NCI-H524 treated with DMSO at 0.1 percent for 48 hours (cell line): ENCODE data around the gene CCR7.

Experiments
- DNase-seq: peaks from one replicate; lab custom pipeline; 2025; lab: John Stamatoyannopoulos, UW

Gene CCR7, protein sequence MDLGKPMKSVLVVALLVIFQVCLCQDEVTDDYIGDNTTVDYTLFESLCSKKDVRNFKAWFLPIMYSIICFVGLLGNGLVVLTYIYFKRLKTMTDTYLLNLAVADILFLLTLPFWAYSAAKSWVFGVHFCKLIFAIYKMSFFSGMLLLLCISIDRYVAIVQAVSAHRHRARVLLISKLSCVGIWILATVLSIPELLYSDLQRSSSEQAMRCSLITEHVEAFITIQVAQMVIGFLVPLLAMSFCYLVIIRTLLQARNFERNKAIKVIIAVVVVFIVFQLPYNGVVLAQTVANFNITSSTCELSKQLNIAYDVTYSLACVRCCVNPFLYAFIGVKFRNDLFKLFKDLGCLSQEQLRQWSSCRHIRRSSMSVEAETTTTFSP

GRCh38 chr17:40564883-40565768, at the start of gene CCR7:
Gene CCR7 (minus strand): TSS chr17:40565472. CDS start chr17:40565409, 63 bp downstream.
- no peak for DNase-seq

DNA sequence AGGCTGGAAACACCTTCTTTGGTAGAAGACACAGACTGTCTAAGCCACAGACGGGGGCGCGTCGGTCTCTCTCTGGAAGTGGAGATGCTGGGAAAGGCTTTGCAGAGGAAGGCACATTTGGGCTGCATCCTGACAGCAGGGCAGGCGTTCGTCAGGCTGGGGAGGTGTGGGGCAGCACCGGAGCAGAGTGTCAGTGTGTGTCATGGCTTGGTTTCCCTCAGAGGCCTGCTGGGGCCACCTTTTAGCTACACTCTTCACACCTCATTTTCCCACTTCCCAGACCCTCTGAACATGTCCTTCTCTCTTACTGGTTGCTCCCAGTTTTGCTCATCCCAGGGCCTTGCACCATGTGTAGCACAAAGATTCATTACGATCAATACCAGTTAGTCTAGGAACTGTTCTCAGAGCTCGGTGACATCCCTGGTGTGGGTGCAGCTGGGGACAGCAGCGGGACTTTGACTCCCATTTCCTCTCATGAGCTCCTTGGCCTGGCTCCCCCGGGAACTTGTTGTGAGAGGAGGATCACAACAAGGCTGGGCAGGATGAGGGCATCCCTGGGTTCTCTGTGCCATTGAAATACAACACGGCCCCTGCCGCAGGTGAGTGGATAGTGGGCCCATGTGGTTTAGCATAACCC, 49.3 kb upstream of the CCR7 start:
- no peak for DNase-seq

DNA sequence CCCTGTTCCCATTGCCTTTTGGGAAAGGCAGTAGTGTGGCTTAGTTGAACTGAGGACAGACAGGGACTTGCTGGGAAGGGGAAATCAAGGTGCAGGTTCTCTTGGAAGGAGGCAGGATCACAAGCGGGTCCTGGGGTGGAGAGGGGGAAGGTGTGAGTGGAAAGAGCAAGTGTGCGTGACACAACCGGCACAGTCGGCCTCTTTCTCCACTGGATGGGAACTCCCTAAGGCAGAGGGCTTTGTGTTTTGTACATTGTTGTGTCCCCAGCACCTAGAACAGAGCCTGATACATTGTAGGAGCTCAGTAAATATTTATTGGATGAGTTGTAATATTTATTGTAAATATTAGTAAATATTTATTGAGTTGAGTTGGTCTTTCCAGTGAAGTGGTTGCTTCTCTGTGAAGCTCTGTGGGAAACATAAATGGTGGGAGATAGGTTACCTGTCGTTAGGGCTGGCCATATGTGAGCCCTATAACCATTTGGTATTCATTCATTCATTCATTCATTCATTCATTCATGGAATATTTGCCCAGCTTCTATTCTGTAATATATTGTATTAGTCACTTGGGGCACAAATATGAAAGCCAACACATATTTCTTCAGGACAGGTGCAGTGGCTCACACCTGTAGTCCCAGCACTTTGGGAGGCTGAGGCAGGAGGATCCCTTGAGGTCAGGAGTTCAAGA, 48.3 kb upstream of the CCR7 start:
- DNase-seq = no peak

- no peak for DNase-seq
These were observed 47.5 kb upstream of the CCR7 start for GRCh38 chr17:40612599-40613244.

GRCh38 chr17:40611840-40612474, 46.7 kb upstream of the CCR7 start:
- no peak for DNase-seq

GRCh38 chr17:40610359-40610758, 45.1 kb upstream of the CCR7 start:
- no peak for DNase-seq

- DNase-seq = no peak
These were observed 42.8 kb upstream of the CCR7 start for GRCh38 chr17:40608061-40608581.

DNA sequence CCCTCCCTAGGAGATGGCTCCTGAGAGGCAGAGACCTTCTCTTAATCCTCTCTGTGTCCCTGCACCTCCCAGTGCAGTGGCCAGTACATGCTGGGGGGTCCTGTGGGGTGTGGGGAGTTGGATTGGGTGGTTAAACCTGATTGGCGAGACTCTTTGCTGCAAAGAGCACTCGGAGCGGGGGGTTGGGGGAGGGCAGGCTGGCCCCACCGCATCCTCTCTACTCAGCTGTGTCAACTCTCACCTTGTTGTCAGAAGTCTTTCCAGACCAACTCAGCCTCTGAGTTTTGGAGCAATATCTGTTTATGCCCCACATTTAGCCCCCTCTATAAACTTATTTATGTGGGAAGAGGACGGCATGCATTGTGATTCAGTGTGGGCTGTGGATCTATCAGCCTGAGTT, 42.4 kb upstream of the CCR7 start:
- no peak for DNase-seq

DNA sequence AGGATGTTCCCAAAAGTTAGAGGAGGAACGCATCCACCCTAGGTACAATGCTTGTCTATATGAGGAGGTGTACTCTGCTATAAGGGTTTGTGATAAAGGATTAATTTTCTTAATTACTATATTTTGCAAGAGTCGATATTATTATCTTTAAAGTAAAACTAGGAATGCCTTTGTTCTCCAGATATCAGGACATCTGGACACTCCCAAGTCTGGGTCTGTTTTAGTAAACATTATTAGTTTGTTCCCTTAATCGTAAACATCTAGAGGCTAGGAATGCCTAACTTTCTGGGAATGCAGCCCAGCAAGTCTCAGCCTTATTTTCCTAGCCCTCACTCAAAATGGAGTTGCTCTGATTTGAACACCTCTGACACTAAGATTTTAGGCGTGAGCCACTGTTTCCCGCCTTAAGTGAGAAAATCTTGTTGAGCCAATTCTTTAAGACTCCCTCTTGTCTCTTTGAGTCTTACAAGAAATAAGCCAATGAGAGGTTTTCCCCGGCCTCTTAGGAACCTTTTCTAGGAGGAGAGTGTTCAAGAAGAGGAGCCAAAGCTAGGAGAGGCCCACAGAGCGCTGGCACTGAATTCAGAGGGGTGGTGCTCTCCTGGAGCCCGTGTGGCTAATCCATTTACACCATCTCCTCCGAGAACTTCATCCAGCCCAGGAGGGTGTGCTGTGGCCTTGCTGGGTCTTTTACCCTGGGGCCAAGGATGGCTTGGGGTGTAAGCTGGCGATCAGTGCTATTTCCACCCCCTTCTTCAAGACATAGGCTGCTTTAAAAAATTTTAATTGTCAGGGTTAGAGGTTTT, 41.5 kb upstream of the CCR7 start:
- DNase-seq = no peak

DNA sequence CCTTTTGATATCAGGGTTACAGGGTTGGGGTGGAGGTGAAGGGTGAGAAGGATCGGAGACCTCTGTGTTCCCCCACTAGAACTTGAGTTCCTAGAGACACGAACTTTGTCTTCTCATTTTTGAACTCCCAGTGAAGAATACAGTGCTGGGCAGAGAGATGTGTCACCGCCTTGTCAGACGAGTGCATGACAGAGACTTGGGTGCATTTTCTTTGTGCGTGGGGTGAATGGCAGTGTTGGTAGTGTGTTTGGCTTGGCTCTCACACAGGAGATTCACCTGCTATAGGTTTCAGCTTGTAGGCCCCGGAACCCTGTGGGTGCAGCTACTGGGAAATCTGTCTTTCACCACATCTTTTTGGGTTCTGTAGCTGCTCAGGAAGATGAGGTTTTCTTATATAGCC, 40.0 kb upstream of the CCR7 start:
- no peak for DNase-seq

DNA sequence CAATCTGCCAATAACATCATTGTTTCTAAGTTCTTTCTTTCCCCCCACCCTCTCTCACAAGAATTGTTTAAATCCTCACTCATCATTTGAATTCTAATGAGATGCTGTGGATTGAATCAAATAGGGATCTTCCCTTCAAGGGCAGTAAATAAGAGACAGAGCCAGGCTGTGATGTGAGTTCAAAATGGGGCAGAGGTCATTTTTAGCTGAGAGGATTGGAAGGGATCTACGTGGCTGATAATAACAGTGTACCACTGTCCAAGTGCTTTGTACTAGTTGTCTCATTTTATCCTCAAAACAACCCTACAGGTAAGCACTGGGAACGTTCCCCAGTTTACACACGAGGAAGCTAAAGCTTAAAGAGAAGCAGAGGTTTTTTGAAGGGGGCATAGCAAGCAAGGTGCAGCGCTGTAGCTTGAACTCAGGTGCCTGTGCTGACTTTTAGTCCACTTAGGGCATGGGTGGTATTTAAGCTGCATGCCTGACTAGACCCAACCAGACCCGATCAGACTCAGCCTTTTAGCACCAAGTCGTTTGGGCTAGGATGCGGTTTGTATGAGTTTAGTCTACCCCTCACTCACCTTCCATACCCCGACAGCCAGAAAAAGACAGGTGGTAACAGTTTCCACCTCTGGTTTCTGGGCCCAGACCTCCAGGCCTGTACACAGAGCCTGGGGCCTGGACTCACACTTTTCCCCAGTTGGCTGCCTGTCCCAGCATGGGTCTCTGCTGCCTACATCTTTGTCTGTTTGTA, 39.2 kb upstream of the CCR7 start:
- DNase-seq = no peak

DNA sequence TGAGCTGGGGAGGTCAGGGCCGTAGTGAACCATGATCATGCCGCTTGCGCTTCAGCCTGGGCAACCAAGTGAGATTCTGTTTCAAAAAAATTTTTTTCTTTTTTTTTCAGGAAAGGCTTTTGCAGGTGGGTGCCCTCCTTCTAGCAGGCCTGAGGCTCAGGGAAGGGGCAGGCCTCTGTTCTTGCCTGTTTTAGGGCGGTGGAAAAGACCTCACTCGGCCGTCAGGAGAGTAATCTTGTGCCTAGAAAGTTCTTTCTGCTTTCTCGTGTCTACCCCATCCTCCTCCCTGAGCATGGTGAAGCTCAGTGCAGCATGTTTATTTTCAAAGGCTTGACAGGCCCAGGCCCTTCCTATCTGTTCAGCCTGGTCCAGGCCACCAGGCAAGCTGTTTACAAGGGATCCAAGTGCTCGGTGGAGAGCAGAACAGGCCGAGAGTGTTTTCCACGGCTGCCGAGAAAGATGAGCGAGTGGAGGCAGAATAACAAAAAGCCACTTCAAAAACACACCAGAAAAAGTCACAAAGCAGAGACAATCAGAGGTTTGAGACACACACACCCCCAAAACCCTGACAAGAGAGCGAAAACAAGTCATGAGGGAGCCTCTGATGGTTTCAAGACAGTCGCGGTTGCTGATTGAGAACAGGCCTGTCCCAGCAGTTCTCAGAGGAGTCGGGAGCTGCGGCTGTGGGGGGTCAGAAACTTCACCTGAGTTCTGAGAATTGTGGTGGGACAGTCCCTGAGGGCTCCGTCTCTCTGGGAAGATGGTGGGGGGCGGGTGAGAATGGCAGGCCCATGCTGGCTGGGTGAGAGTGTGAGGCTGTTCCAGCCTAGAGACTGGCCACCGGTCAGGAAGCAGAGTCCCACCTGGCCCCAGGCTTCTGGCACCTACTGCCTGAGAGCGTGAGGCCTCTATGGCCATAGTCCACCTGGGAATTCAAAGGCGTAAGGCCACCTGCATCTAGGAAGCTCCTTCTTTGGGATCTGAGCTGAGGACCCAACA, 37.5 kb upstream of the CCR7 start:
- no peak for DNase-seq

DNA sequence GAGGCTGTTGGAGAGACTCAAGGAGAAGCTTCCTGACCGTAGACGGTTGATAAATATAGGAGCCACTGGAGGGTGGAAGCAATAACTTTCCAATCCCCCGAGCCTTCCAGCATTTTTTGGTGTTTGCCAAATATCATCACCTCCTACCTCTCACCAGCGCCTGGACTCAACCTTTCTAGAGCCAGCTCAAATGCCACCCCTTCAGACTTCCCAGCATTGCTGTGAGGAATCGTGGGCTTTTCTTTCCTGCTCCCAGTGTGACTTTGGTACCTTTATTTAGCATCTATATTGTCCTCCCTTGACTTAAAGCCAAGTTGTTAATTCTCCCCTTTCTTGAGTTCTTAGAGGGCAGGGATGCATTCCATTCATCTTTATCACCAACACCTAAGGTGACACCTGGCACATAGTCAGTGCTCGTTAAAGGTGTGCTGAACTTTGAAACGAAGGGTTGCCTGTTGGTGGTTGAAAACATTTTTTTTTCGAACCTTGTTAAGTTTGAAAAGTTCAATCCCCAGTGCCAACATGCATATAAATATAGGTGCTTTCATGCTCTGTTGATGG, 35.3 kb upstream of the CCR7 start:
- DNase-seq = no peak

- DNase-seq = no peak
These were observed 34.1 kb upstream of the CCR7 start for GRCh38 chr17:40599468-40599763.

- DNase-seq = no peak
These were observed 33.6 kb upstream of the CCR7 start for GRCh38 chr17:40598619-40599467.

- DNase-seq = no peak
These were observed 33.0 kb upstream of the CCR7 start for GRCh38 chr17:40598301-40598618.
